ENCODE data around the gene CES4A. TPM values are rescaled to one million over a fixed set of nuclear protein-coding genes. Genes with fewer than 3 reads are reported as not detected.

CES4A gene
- total RNA-seq, 4 donors from 2014 or later, result 18.6 to 24.7 (median 21.2) TPM

DNA sequence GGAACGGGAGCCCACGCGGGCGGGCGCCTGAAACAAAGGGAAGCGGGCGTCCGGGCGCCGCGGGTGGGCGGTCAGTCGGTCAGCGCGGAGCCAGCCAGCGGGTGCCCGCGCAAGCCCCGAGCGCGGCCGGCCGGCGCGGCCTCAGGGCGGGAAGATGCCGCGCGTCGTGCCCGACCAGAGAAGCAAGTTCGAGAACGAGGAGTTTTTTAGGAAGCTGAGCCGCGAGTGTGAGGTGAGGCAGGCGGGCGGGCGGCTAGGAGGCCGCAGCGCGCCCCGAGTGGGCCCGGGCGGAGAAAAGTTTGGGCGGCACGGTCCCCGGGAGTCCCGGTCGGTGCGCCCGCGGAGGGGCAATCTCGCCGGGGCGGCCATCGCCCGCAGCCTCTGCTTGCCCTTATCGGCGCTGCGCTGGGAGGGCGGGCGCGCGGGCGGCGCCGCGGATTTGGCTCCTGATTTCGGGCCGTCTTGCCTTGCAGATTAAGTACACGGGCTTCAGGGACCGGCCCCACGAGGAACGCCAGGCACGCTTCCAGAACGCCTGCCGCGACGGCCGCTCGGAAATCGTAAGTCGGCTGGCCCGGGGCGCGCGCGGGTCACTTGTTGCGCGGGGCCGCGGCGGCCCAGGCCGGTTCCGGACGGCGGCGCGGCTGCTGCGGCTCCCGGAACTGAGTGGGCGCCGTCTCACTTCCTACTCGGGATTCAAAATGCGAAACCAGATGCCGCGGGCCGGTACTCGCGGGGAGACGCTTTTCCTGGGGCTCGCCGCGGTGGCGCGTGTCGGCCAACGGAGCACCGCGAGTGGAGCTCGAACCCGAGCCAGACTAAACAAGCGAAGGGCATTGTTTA, 41.1 kb downstream of the CES4A start:
- peak; percentile 29 to 40 for DNase-seq (ENCODE audit: low spot score in 2 of 2)
- H3K9me3 ChIP-seq, result no peaks in the 10 kb centered on the region
- WGBS, 2 donors, result 1% methylated on average over 44 to 62 of the region's 123 CpGs
- peak overlapping the region; percentile 62 to 99 (median 88) for H3K4me3 ChIP-seq
- peak; percentile 34 to 53 for TF ChIP-seq POLR2A (IDR thresholded peaks at IDR 0.05)
- TF ChIP-seq EP300 (IDR thresholded peaks at IDR 0.05), result peak in 1 of 2 donors; percentile 52
- TF ChIP-seq, protein P1, sequence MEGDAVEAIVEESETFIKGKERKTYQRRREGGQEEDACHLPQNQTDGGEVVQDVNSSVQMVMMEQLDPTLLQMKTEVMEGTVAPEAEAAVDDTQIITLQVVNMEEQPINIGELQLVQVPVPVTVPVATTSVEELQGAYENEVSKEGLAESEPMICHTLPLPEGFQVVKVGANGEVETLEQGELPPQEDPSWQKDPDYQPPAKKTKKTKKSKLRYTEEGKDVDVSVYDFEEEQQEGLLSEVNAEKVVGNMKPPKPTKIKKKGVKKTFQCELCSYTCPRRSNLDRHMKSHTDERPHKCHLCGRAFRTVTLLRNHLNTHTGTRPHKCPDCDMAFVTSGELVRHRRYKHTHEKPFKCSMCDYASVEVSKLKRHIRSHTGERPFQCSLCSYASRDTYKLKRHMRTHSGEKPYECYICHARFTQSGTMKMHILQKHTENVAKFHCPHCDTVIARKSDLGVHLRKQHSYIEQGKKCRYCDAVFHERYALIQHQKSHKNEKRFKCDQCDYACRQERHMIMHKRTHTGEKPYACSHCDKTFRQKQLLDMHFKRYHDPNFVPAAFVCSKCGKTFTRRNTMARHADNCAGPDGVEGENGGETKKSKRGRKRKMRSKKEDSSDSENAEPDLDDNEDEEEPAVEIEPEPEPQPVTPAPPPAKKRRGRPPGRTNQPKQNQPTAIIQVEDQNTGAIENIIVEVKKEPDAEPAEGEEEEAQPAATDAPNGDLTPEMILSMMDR (IDR thresholded peaks at IDR 0.05), result peak in 2 of 5 experiments; percentile 8 to 20
- H3K4me1 ChIP-seq, result peaks cover 0 to 54% (median 16%) of the 10 kb centered on the region in 4 donors
- H3K36me3 ChIP-seq, result no peaks in the 10 kb centered on the region
- H3K27me3 ChIP-seq, result no peaks in the 10 kb centered on the region
- peak overlapping the region; percentile 89 to 99 (median 98) for H3K27ac ChIP-seq

DNA sequence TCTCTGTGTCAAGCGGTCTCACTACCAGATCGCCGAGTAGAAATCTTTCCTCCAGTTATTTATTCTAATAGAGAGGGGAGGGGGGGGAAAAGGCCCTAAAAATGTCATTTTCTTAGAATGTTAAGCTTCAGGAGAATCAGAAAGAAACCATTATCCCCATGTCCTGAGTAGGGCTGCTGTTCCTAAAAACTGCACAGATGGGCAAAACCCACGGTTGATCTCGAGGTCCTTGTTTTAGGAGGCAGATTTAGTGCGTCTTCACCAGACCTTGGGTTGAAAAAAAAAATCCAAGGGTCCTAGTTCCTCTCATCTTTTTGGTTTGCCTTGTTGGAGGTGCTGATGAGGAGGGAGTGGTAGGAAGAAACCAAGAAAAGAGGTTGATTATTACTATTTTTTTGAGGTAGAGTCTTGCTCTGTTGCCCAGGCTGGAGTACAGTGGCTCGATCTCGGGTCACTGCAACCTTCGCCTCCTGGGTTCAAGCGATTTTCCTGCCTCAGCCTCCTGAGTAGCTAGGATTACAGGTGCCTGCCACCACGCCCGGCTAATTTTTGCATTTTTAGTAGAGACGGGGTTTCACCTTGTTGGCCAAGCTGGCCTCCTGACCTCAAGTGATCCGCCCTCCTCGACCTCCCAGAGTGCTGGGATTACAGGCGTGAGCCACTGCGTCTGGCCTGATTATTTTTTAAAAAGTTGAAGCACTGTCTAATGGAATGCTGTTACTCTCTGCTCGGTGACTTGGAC, 42.0 kb downstream of the CES4A start:
- H3K9me3 ChIP-seq, result no peaks in the 10 kb centered on the region
- H3K4me1 ChIP-seq, result peaks cover 0 to 56% (median 18%) of the 10 kb centered on the region in 4 donors
- H3K27me3 ChIP-seq, result no peaks in the 10 kb centered on the region
- no peak for DNase-seq (ENCODE audit: low spot score in 2 of 2)
- H3K4me3 ChIP-seq, result peak overlapping the region; percentile 62 to 99 (median 88)
- H3K36me3 ChIP-seq, result no peaks in the 10 kb centered on the region
- TF ChIP-seq POLR2A (IDR thresholded peaks at IDR 0.05), result no peak
- no peak for TF ChIP-seq EP300 (IDR thresholded peaks at IDR 0.05)
- TF ChIP-seq, protein P1 (IDR thresholded peaks at IDR 0.05), result no peak
- WGBS, 2 donors, result 31 to 45% methylated on average over 18 of the region's 18 CpGs
- H3K27ac ChIP-seq, result peak overlapping the region; percentile 89 to 99 (median 98)

DNA sequence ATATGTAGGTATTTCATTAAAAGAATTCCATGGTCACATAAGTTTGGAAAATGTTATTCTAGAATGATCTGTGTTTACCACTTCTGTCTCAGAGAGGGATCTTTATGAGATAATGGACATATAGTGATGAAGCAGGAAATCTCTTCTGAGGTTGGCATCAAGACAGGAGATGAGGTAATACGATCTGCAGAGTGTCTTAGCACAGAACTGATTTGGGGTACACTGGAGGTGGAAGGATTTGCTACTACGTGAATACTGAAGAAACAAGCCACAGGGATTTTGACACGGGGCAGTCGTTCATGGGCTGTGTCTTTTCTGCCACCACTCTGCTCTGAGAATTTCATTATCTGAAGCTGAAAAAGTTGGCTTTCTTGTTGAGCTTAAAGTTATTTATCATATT, 46.1 kb downstream of the CES4A start:
- Histone ChIP-seq H3K9me3 (no peaks in the 10 kb centered on the region), H3K36me3 (no peaks in the 10 kb centered on the region), H3K27me3 (no peaks in the 10 kb centered on the region), H3K4me1 (peaks cover 0 to 62% (median 19%) of the 10 kb centered on the region in 4 donors), H3K4me3 (no peak overlapping the region), H3K27ac (peak overlapping the region in 1 of 4 donors; percentile 4)
- WGBS, 2 donors, result 40 to 41% methylated on average over 4 of the region's 4 CpGs
- TF ChIP-seq EP300 (IDR thresholded peaks at IDR 0.05), result no peak
- TF ChIP-seq, protein P1 (IDR thresholded peaks at IDR 0.05), result no peak
- TF ChIP-seq POLR2A (IDR thresholded peaks at IDR 0.05), result no peak
- no peak for DNase-seq (ENCODE audit: low spot score in 2 of 2)

DNA sequence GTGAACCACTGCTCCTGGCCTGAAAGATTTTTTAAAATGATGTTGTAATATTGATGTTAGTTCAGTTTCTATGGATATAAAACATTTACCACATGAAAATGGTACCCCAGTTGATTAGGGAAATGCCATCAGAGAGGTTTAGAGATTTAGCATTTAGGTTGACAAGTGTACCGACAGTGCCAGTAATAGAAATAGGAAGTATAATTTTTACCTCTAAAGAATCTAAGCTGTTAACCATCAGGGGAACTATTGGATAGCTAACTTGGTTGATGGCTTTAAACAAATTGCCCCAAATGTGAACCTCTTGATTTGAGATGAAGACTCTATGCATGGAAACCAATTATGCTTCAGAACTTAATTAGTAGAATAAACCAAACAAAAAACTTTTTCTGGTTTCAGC, 47.0 kb downstream of the CES4A start:
- no peaks in the 10 kb centered on the region for H3K36me3 ChIP-seq
- DNase-seq (ENCODE audit: low spot score in 2 of 2), result no peak
- H3K4me1 ChIP-seq, result peaks cover 0 to 67% (median 17%) of the 10 kb centered on the region in 4 donors
- H3K27ac ChIP-seq, result no peak overlapping the region
- H3K27me3 ChIP-seq, result no peaks in the 10 kb centered on the region
- WGBS, 2 donors, result 81% methylated on average over 1 of the region's 1 CpG
- TF ChIP-seq EP300 (IDR thresholded peaks at IDR 0.05), result no peak
- no peak for TF ChIP-seq POLR2A (IDR thresholded peaks at IDR 0.05)
- TF ChIP-seq, protein P1 (IDR thresholded peaks at IDR 0.05), result no peak
- no peak overlapping the region for H3K4me3 ChIP-seq
- H3K9me3 ChIP-seq, result no peaks in the 10 kb centered on the region

All from tibial nerve (tissue), 4 donors.